Forelimb muscle (tissue), 1 donor: ENCODE measurements around the gene CABP4. TPM values are rescaled to one million over a fixed set of nuclear protein-coding genes. Genes with fewer than 3 reads are reported as not detected.
"Not testable (repeated sequence)": the region's sequence is repeated elsewhere in the genome, so short reads cannot be mapped to it uniquely, and the experiment has no call there.

Experiments
- DNase-seq: peaks from one replicate; pipeline ENCODE4 v3.0.0-alpha.2; 2013; ENCODE audit warnings: low read depth
- polyA plus RNA-seq: library from polyadenylated mRNA; unstranded; fragments of 120-200 nt; gene quantifications from one replicate; pipeline ENCODE4 v1.2.1, GENCODE V29; 2013; ENCODE audit not compliant: insufficient read length

The CABP4 gene
- polyA plus RNA-seq, 1 donor = 1.1 TPM

- no peak for DNase-seq
Observed at GRCh38 chr11:67453816-67454732, 1.1 kb upstream of the CABP4 start.

- no peak for DNase-seq
Observed at GRCh38 chr11:67456068-67456705, 1.0 kb downstream of the CABP4 start.

DNA sequence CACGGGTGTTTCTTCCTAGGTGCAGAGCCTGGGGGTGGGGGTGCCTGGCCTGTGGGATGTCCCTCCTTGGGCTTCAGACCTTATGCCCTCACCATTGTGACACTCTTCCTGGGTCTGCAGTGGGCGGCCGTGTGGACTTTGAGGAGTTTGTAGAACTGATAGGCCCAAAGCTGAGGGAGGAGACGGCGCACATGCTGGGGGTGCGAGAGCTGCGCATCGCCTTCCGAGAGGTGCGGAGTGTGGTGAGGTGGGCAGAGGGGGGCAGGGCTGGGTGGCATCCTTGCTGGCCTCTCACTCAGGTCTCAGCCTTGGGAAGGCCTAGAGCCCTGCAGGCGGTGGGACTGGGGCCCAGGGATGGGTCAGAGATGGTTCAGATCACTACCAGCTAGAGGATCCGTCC, 2.3 kb downstream of the CABP4 start:
- no peak for DNase-seq

- no peak for DNase-seq
Observed at GRCh38 chr11:67458266-67458665, 3.1 kb downstream of the CABP4 start.

DNA sequence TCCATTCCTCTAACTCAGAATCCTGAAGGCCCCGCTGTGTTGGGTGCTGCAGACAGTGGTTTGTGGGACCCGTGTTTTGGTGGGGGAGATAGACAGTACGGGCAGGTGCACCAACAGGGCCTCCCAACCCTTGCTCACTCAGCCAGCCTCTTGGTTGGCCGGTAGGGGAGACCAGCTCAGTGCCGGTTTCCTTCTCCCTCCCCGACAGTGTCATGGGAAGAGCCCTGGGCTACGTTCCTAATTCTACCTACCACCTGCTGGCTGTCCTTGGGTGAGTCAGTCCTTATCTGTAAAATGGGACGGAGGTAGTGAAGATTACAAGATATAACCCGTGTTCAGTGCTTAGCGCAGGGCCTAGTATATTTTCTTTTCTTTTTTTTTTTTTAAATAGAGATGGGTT, 8.0 kb downstream of the CABP4 start:
- DNase-seq = no peak

DNA sequence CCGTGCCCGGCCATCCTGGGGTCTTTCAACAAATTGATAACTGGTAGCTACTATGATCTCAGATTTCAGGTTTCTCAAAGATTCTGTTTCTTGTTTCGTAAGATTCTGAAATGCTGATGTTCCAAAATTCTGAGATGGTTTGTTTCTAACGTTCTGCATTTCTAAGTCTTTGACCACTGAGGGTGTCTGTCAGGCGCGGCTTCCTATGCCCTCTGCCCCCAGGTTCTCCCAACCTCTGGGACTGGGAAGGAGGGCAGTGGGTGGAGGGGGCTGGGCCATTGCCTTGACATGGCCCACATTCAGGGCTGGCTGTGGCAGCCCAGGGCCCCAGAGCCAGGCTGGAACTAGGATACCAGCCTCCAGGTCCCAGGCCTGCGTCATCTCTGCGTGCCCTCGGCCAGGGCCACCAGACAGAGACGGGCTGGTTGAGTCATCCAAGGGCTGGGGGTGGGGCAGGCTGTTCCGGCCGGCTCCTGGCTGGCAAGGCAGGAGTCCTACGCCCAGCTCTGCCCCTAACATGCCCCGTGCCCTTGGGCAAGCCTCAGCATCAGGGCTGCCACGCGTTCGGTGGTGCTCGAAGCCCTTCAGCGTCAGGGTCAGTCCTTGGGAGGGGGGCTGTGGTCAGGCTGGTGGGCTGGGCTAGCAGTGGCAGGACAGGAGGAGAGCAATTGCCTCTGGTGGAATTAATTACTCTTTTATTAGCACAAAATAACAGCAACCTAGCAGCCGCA, 8.7 kb downstream of the CABP4 start:
- no peak for DNase-seq

DNA sequence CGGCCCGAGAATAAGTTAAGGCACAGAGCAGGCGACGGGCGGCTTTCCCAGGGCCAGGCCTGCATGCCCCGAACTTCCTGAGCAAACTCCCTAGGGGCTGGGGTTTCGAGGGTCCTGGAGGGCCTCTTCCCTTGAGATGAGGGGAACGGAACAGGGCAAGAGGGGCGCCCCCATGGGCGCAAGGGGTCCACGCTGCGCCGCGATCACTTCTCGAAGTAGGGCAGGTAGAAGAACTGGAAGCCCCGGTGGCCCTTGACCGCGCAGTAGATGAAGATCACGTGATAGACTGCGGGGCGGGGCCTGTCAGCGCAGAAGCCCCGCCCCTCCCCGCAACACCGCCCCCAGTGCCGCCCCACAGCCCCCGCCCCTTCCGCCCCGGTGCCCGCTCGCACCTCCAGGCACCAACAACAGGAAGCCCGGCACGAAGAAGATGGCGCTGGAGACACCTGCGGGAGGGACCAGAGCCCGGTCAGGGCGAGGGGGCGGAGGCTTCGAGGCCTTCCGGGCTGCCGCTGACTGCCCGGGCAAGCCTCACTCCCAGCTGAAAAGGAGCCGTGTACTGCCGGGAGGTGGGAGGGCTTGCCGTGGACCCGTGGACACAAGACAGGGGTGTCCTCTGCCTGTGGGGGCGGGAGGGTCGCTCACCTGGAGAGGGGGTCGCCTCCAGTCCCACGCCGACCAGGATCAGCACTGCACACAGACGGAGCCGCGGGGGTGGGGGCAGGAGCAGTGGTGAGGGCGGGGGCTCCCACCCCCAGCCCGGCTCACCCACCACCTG, 9.4 kb downstream of the CABP4 start:
- DNase-seq = no peak

- no peak for DNase-seq
Observed at GRCh38 chr11:67465189-67465510, 10.0 kb downstream of the CABP4 start.

DNA sequence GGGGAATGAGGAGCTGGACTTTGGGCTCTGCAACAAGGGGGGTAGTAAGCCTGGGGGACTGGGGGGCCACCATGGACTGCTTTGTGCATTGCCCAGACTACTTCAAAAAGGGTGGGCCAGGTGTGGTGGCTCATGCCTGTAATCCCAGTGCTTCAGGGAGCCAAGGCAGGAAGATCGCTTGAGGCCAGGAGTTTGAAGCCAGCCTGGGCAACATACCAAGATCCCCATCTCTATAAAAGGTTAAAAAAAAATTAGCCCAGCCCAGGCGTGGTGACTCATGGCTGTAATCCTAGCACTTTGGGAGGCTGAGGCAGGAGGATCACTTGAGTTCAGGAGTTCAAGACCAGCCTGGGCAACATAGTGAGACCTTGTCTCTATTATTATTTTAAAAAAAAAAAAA, 10.4 kb downstream of the CABP4 start:
- DNase-seq = not testable (repeated sequence)

DNA sequence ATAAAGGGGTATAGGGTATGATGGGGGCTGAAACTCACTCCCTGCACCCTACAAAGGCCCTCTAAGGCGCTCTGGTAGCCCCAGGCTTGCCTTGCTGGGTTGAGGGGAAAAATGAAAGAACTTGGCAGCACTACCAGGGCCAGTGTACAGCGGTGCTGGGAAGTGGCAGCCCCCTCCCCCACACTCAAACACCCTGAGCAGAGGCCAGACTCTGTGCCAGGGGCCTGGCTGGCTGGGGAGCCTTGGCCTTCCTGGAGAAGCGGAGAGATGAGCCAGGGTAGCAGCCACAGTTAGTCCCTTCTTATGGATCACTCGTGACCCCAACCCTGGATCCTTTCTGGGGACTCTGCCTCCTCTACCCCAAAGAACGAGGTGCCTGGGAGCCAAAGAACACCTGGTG, 11.2 kb downstream of the CABP4 start:
- DNase-seq = no peak

DNA sequence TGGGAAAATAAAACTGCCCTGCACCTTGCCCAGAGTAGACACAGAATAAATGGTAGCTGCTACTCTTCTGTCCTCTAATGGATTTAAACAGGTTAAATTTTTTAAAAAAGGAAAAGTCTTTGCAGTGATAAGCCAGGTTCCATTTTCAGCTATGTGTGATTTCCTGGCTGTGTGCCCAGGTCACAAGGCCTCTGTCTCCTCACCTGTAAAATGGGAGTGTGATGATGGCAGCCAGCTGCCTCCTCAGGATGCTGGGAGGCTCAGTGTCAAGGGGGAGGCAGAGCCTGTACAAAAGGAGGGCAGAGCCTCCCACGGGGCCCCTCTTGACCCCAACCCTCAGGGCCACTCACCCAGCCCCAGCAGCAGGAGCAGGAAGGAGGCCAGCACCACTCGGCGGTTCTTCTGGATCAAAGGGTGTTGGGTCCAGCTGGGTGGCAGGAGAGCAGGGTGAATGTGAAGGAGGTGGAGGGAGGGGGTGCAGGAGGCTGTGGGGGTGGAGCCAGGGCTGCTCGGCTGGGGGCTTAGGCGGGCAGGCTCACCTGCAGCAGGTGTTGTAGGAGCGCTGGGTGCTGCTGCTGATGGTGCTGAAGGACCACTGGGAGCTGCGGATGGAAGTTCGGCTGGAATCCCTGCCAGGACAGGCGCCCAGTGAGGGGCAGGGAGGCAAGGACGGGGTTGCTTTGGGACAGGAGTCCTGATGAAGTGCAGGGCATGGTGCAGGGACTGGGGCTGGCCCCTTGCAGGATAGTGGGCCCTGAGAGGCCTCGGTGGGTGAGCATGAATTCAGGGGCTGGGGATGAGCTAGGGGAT, 12.0 kb downstream of the CABP4 start:
- DNase-seq = no peak

DNA sequence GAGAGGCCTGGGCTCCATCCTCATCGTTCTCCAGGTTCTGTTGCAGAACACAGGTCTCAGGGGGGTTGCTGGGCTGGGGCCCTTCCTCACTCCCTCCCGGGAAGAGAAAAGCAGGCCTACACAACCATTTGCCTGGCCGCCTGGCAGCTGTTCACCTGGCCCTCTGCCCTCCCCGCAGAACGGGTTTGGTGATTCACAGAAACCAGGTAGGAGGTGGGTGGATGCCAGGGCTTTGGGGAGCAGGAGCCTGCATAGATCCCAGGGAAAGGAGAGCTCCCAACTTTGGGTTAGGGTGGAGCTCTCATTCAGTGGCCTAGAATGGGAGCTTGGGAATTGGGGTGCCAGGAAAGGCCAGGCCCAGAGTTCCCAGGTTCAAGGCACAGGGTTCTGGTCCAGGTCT, 12.9 kb downstream of the CABP4 start:
- no peak for DNase-seq

DNA sequence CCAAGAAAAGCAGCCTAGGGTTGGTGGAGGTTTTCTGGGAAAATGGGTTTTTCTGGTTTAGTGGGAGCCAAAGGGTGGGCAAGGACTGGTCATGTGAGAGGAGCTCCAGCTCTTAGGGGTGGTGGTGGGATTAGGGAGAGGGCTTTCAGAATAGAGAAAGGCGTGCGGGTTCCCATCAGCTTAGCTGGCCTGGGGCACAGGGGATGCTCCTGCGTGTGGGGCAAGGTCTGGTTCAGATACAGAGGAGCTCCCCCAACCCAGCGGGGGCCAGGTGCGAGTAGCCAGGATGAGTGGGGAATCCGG, 13.3 kb downstream of the CABP4 start:
- no peak for DNase-seq

DNA sequence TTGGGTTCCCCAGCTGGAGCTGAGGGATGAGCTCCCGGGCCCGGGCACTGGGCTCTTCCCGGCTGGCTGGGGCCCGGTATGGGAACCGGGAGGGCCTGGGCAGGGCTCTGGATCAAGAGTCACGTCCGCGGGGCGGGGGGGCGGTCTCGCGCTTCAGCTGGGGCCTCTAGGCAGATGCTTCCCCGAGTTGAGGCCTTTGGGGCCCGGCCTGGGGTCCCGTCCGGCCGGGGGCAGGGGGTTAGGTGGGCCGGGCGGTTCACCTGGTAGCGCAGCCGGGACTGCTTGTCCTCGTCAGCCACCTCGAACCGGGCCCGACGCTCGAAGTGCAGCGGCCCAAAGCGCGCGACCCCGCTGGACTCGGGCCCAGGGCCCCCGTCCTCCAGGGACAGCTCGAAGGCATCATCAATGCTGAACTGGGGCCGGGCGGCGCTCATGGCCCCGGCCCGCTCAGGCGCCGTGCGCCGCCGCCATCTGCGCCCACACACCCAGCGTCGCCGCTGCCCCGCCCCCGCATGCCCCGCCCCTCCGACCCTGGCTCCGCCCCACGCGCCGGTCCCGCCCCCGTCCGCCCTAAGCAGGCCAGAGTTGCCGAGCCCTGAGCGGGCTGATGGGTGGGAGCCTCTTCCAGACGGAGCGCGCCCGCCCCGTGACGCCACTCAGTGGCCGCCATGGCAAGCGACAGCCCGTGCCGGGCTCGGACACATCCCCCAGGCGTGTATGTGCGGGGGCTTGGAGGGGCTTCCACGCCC, 13.8 kb downstream of the CABP4 start, which contains the start of gene TMEM134:
Gene TMEM134 (minus strand): TSS at position 493 of the 749 bp plus-strand sequence. CDS start 59 bp downstream, at position 434.
- peak; percentile 69 for DNase-seq

DNA sequence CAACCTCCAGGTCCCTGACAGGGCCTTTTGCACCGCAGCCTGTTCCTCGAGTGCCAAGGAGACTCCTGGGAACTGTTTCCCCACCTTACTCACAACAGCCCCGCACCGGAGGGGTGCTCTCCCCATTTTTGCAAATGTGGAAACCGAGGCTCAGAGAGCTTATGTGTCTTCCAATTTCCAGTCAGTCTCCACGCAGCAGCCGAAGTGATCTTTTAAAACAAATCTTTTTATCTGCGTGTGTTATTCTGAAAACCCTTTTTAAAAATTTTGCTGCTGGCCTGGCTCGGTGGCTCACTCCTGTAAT, 14.3 kb downstream of the CABP4 start:
- DNase-seq = no peak

GRCh38 chr11:67470337-67471002, 15.3 kb downstream of the CABP4 start:
- no peak for DNase-seq

DNA sequence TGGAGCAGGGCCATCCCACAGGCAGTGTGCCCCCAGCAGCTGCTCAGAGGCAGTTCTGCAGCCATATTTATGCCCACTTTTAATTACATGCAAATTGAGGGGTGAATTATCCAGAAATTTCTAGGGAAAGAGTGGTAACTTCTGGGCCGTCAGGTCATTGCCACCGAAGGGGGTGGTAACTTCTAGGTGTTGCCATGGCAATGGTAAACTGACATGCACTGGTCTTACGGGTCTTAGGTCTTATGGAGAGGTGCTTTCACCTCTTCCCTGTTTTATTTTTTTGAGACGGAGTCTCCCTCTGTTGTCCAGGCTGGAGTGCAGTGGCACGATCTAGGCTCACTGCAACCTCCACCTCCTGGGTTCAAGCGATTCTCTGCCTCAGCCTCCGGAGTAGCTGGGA, 17.7 kb downstream of the CABP4 start:
- DNase-seq = no peak

DNA sequence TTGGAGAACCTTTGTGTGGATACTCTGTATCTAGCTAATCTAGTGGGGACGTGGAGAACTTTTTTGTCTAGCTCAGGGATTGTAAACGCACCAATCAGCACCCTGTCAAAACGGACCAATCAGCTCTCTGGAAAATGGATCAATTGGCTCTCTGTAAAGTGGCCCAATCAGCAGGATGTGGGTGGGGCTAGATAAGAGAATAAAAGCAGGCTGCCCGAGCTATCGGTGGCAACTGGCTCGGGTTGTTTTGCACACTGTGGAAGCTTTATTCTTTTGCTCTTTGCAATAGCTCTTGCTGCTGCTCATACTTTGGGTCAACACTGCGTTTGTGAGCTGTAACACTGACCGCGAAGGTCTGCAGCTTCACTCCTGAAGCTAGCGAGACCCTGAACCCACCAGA, 21.5 kb downstream of the CABP4 start:
- DNase-seq = not testable (repeated sequence)

- DNase-seq = not testable (repeated sequence)
Observed at GRCh38 chr11:67477344-67478050, 22.3 kb downstream of the CABP4 start.
